CD14-positive monocyte (primary cell): ENCODE measurements around the gene SLC27A4. TPM values are rescaled to one million over a fixed set of nuclear protein-coding genes. Genes with fewer than 3 reads are reported as not detected.

Experiments
- DNase-seq, 3 donors: peaks; one replicate each; pipeline ENCODE4 v3.0.0-alpha.2; 2011 to 2022
- H2AFZ ChIP-seq: 2 replicates; pipeline ENCODE4 v1.6.0; 2012; ENCODE audit warnings: mild to moderate bottlenecking, low read depth, low read length, inconsistent platforms; ENCODE audit not compliant: insufficient read depth, poor library complexity, severe bottlenecking
- H3K27ac ChIP-seq, 2 donors: 1 replicate in 1 of 2; 2 replicates in 1 of 2; pipeline ENCODE4 v1.5.1; 2012 to 2013; ENCODE audit warnings: low read length in 2 of 2, control low read depth in 1 of 2, inconsistent platforms in 1 of 2, low read depth in 1 of 2, mild to moderate bottlenecking in 1 of 2
- H3K27me3 ChIP-seq, 2 donors: one replicate each; pipeline versions ENCODE4 v1.6.0 to v1.6.1; 2011 to 2013; ENCODE audit warnings: low read length in 2 of 2; ENCODE audit not compliant: control insufficient read depth in 2 of 2, insufficient read depth in 2 of 2
- H3K36me3 ChIP-seq, 2 donors: replicated peaks in 1 of 2; 1 replicate in 1 of 2; 2 replicates in 1 of 2; pipeline versions ENCODE4 v1.5.1 to v1.6.1; 2012 to 2013; ENCODE audit warnings: low read length in 2 of 2, control low read depth in 1 of 2, inconsistent platforms in 1 of 2, mild to moderate bottlenecking in 1 of 2; ENCODE audit not compliant: insufficient read depth in 2 of 2, control insufficient read depth in 1 of 2
- H3K4me1 ChIP-seq, 2 donors: 1 replicate in 1 of 2; 2 replicates in 1 of 2; pipeline versions ENCODE4 v1.5.1 to v1.6.1; 2012 to 2013; ENCODE audit warnings: low read length in 2 of 2, control low read depth in 1 of 2, inconsistent platforms in 1 of 2, mild to moderate bottlenecking in 1 of 2, moderate library complexity in 1 of 2; ENCODE audit not compliant: insufficient read depth in 2 of 2, control insufficient read depth in 1 of 2
- H3K4me2 ChIP-seq: replicated peaks from 2 replicates; pipeline ENCODE3; 2012; ENCODE audit warnings: low read length, moderate library complexity, mild to moderate bottlenecking; ENCODE audit not compliant: poor library complexity, severe bottlenecking; ENCODE audit errors: extremely low read depth
- H3K4me3 ChIP-seq, 3 experiments: fragments of 200-600 bp in 1 of 3; sonication (generic) in 1 of 3; replicated peaks in 1 of 3; 1 replicate in 2 of 3; 2 replicates in 1 of 3; pipeline ENCODE4 v1.5.1; 2011 to 2013; ENCODE audit warnings: low read length in 3 of 3, mild to moderate bottlenecking in 3 of 3, control low read depth in 2 of 3, low read depth in 2 of 3, inconsistent platforms in 1 of 3, moderate library complexity in 1 of 3
- H3K79me2 ChIP-seq: 2 replicates; pipeline ENCODE4 v1.6.0; 2012; ENCODE audit warnings: mild to moderate bottlenecking, control low read depth, inconsistent platforms, low read length, moderate library complexity; ENCODE audit not compliant: insufficient read depth
- H3K9ac ChIP-seq: 2 replicates; pipeline ENCODE4 v1.6.0; 2017; ENCODE audit warnings: low read length, mild to moderate bottlenecking; ENCODE audit not compliant: insufficient read depth, poor library complexity, severe bottlenecking
- H3K9me3 ChIP-seq, 2 donors: replicated peaks in 1 of 2; 1 replicate in 1 of 2; 2 replicates in 1 of 2; pipeline versions ENCODE4 v1.5.1 to v1.6.1; 2012 to 2013; ENCODE audit warnings: low read length in 2 of 2, control low read depth in 1 of 2; ENCODE audit not compliant: control insufficient read depth in 1 of 2, insufficient read depth in 1 of 2
- H4K20me1 ChIP-seq: 2 replicates; pipeline ENCODE4 v1.6.0; 2012; ENCODE audit warnings: mild to moderate bottlenecking, low read length, control low read depth, moderate library complexity; ENCODE audit not compliant: insufficient read depth
- H3K27ac Mint-ChIP-seq, 7 donors: one replicate each; pipeline ENCODE4 v1.8.0; 2020; ENCODE audit warnings: mild to moderate bottlenecking in 7 of 7, mixed read lengths in 7 of 7, moderate library complexity in 6 of 7, inconsistent platforms in 2 of 7
- H3K27me3 Mint-ChIP-seq, 3 donors: one replicate each; pipeline ENCODE4 v1.8.0; 2021 to 2022; ENCODE audit warnings: low read depth in 3 of 3, mild to moderate bottlenecking in 3 of 3, mixed read lengths in 3 of 3, moderate library complexity in 3 of 3, inconsistent platforms in 1 of 3
- H3K36me3 Mint-ChIP-seq, 2 donors: one replicate each; pipeline ENCODE4 v1.8.0; 2020; ENCODE audit warnings: mixed read lengths in 2 of 2, inconsistent platforms in 1 of 2, mild to moderate bottlenecking in 1 of 2
- H3K4me1 Mint-ChIP-seq: one replicate; pipeline ENCODE4 v1.8.0; 2020; ENCODE audit warnings: mild to moderate bottlenecking, mixed read lengths
- H3K4me3 Mint-ChIP-seq, 2 donors: one replicate each; pipeline ENCODE4 v1.8.0; 2020; ENCODE audit warnings: mild to moderate bottlenecking in 2 of 2, mixed read lengths in 2 of 2, moderate library complexity in 1 of 2
- H3K9me3 Mint-ChIP-seq, 7 donors: one replicate each; pipeline ENCODE4 v1.8.0; 2020 to 2022; ENCODE audit warnings: mixed read lengths in 7 of 7, mild to moderate bottlenecking in 6 of 7, moderate library complexity in 6 of 7, inconsistent platforms in 2 of 7
- WGBS: methylation state at CpG from one replicate; pipeline ENCODE4 v1.1.5; 2013; ENCODE audit warnings: missing lambda C conversion rate; ENCODE audit not compliant: insufficient coverage; 5-methylcytosine and 5-hydroxymethylcytosine counted together
- intact Hi-C, 2 donors: fragments of 100-400 bp; cut with micrococcal nuclease; formaldehyde crosslinking; loops; one replicate each; pipeline versions ENCODE4 v1.15.0 to v1.15.1; 2023
- polyA plus RNA-seq, 3 donors: library from polyadenylated mRNA; depleted of rRNA in 1 of 3; unstranded in 2 of 3; stranded (reverse) in 1 of 3; fragments of 300-500 nt in 2 of 3; fragments of >200 nt in 1 of 3; fragmentation: Illumina TruSeq in 2 of 3; gene quantifications; 1 replicate in 2 of 3; 2 replicates in 1 of 3; pipeline ENCODE4 v1.2.3, GENCODE V29; 2012 to 2021
- TF ChIP-seq, protein P1 (sequence below): fragments of 200-600 bp; IDR thresholded peaks from one replicate; pipeline ENCODE4 v1.8.0; 2022; ENCODE audit warnings: antibody characterized with exemption, mild to moderate bottlenecking

SLC27A4 gene
- polyA plus RNA-seq, 3 donors = 6.8 to 8.9 (median 6.8) TPM

DNA sequence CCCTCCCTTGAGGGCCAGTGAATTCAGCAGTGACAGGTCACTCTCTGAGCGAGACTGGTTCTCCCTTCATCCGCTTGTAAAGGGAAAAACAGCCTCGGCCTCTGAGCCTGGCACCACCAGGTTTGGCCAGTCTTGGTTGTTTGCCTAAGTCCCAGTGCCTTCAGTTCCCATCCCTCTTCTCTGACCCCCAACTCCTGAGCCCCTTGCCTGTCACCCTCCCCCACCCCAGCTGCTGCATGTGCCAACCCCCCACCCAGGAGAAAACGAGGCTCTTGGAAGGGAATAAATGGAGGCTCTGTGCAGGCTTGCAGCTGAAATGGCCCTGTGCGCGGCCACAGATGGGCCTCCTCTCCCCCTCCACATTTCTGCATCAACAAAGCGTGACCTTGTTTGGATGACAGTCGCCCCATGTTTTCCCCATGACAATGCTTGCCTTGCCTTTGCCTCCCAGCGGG, 33.9 kb downstream of the SLC27A4 start:
- Mint-ChIP-seq H3K9me3 (no peaks in the 10 kb centered on the region), H3K4me1 (peaks cover 30% of the 10 kb centered on the region), H3K4me3 (no peak overlapping the region), H3K27ac (peak overlapping the region in 4 of 7 donors; percentile 27 to 66 (median 38)), H3K27me3 (peaks cover 0 to 3% (median 0%) of the 10 kb centered on the region in 3 donors), H3K36me3 (peaks cover 31 to 47% of the 10 kb centered on the region in 2 donors)
- Histone ChIP-seq H3K9me3 (no peaks in the 10 kb centered on the region), H3K27me3 (no peaks in the 10 kb centered on the region), H3K4me2 (no peak overlapping the region), H3K27ac (peak overlapping the region in 1 of 2 donors; percentile 53), H3K36me3 (peaks cover 19 to 43% of the 10 kb centered on the region in 2 donors), H3K4me1 (peaks cover 20 to 22% of the 10 kb centered on the region in 2 donors), H2AFZ (no peak overlapping the region), H3K9ac (no peak overlapping the region), H4K20me1 (peaks cover 18% of the 10 kb centered on the region), H3K79me2 (peaks cover 57% of the 10 kb centered on the region), H3K4me3 (no peak overlapping the region)
- TF ChIP-seq, protein P1, sequence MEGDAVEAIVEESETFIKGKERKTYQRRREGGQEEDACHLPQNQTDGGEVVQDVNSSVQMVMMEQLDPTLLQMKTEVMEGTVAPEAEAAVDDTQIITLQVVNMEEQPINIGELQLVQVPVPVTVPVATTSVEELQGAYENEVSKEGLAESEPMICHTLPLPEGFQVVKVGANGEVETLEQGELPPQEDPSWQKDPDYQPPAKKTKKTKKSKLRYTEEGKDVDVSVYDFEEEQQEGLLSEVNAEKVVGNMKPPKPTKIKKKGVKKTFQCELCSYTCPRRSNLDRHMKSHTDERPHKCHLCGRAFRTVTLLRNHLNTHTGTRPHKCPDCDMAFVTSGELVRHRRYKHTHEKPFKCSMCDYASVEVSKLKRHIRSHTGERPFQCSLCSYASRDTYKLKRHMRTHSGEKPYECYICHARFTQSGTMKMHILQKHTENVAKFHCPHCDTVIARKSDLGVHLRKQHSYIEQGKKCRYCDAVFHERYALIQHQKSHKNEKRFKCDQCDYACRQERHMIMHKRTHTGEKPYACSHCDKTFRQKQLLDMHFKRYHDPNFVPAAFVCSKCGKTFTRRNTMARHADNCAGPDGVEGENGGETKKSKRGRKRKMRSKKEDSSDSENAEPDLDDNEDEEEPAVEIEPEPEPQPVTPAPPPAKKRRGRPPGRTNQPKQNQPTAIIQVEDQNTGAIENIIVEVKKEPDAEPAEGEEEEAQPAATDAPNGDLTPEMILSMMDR = no peak
- 100% methylated on average over 3 of the region's 9 CpGs for WGBS
- DNase-seq = no peak
- intact Hi-C loops = loop anchor here in 1 of 2 donors (5.0 to 10.0 kb wide), 3 partner anchors 49 to 97 kb away; partner anchors contain the start of genes COQ4, GOLGA2, ODF2 and SWI5

- H3K4me3 Mint-ChIP-seq = no peak overlapping the region
- intact Hi-C loops = loop anchor here in 1 of 2 donors (10.0 kb wide), 1 partner anchor 51 kb away; the partner anchor contains the start of genes COQ4 and TRUB2
- TF ChIP-seq, protein P1 = no peak
- Histone ChIP-seq H3K36me3 (peaks cover 25 to 58% of the 10 kb centered on the region in 2 donors), H4K20me1 (peaks cover 18% of the 10 kb centered on the region), H3K27me3 (no peaks in the 10 kb centered on the region), H2AFZ (no peak overlapping the region), H3K27ac (no peak overlapping the region), H3K4me1 (peaks cover 13 to 14% of the 10 kb centered on the region in 2 donors), H3K79me2 (peaks cover 57% of the 10 kb centered on the region), H3K9me3 (no peaks in the 10 kb centered on the region), H3K4me3 (no peak overlapping the region), H3K9ac (no peak overlapping the region), H3K4me2 (no peak overlapping the region)
- 92% methylated on average over 3 of the region's 5 CpGs for WGBS
- no peaks in the 10 kb centered on the region for H3K9me3 Mint-ChIP-seq
- DNase-seq = no peak
- peaks cover 39 to 62% of the 10 kb centered on the region in 2 donors for H3K36me3 Mint-ChIP-seq
- peaks cover 0 to 3% (median 0%) of the 10 kb centered on the region in 3 donors for H3K27me3 Mint-ChIP-seq
- H3K4me1 Mint-ChIP-seq = peaks cover 21% of the 10 kb centered on the region
- H3K27ac Mint-ChIP-seq = no peak overlapping the region
Observed at GRCh38 chr9:128375865-128376264, 35.5 kb downstream of the SLC27A4 start.
